H1 (cell line): ENCODE measurements around the gene GON4L.

ENCODE experiments used
- CEBPB ChIP-seq: IDR thresholded peaks from 2 replicates; pipeline ENCODE4 v1.6.1; 2012; ENCODE audit warnings: low read depth, low read length
- CHD2 ChIP-seq: IDR thresholded peaks from 2 replicates; pipeline ENCODE4 v1.6.1; 2012; ENCODE audit warnings: low read length, improper control_type of control experiment
- EZH2 ChIP-seq: fragments of 200-600 bp; sonication (generic); IDR thresholded peaks from 2 replicates; pipeline ENCODE4 v1.7.1; 2012; ENCODE audit warnings: low read depth, mild to moderate bottlenecking, moderate library complexity, low read length, inconsistent platforms; ENCODE audit not compliant: severe bottlenecking
- JUND ChIP-seq: IDR thresholded peaks from 2 replicates; pipeline ENCODE4 v1.6.1; 2011; ENCODE audit warnings: mild to moderate bottlenecking, improper control_type of control experiment, low read length
- POLR2AphosphoS5 ChIP-seq: IDR thresholded peaks from 2 replicates; pipeline ENCODE4 v1.6.1; 2011; ENCODE audit warnings: low read depth, low read length
- RBBP5 ChIP-seq: IDR thresholded peaks from 2 replicates; pipeline ENCODE4 v1.7.1; 2012; ENCODE audit warnings: low read depth, mild to moderate bottlenecking, inconsistent platforms, low read length, moderate library complexity, borderline replicate concordance
- RXRA ChIP-seq: IDR thresholded peaks from 2 replicates; pipeline ENCODE4 v1.6.1; 2011; ENCODE audit warnings: low read depth, mild to moderate bottlenecking, low read length, moderate library complexity; ENCODE audit not compliant: insufficient read depth
- SIN3A ChIP-seq, 2 experiments: IDR thresholded peaks in 1 of 2; conservative IDR thresholded peaks in 1 of 2; 2 replicates each; pipeline ENCODE4 v1.6.1; 2011 to 2012; ENCODE audit warnings: low read length in 2 of 2, improper control_type of control experiment in 1 of 2, low read depth in 1 of 2, mild to moderate bottlenecking in 1 of 2
- YY1 ChIP-seq: IDR thresholded peaks from 2 replicates; pipeline ENCODE4 v1.6.1; 2011; ENCODE audit warnings: low read depth, mild to moderate bottlenecking, low read length
- TF ChIP-seq, protein P1 (sequence below), 3 experiments: IDR thresholded peaks; 1 replicate in 2 of 3; 2 replicates in 1 of 3; pipeline versions ENCODE4 v1.5.1 to v1.6.1; 2011; ENCODE audit warnings: low read length in 3 of 3, mild to moderate bottlenecking in 3 of 3, inconsistent platforms in 2 of 3, low read depth in 1 of 3, moderate library complexity in 1 of 3; ENCODE audit not compliant: insufficient read depth in 1 of 3; ENCODE audit errors: control extremely low read depth in 1 of 3

DNA sequence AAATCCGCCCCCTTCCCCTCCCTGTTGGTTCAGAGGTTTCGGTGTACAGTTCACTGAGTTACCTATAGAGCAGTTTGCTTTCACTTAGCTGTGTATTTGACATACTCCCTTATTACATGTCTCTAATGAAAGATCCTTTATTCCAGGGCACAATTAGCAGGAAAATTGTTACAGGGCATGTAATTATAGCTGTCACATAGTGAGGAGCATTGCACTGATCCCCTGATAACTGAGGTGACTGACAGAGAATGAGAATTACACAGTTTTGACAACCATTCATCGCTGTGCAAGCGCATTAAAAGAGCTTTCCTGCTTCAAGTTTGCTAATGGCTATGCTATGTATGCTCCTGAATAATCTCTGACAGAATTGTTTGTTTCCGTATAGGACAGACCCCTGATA, 141.2 kb downstream of the GON4L start:
- TF ChIP-seq, protein P1, sequence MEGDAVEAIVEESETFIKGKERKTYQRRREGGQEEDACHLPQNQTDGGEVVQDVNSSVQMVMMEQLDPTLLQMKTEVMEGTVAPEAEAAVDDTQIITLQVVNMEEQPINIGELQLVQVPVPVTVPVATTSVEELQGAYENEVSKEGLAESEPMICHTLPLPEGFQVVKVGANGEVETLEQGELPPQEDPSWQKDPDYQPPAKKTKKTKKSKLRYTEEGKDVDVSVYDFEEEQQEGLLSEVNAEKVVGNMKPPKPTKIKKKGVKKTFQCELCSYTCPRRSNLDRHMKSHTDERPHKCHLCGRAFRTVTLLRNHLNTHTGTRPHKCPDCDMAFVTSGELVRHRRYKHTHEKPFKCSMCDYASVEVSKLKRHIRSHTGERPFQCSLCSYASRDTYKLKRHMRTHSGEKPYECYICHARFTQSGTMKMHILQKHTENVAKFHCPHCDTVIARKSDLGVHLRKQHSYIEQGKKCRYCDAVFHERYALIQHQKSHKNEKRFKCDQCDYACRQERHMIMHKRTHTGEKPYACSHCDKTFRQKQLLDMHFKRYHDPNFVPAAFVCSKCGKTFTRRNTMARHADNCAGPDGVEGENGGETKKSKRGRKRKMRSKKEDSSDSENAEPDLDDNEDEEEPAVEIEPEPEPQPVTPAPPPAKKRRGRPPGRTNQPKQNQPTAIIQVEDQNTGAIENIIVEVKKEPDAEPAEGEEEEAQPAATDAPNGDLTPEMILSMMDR (IDR thresholded peaks at IDR 0.05; ENCODE audit: control extremely low read depth in 1 of 3, insufficient read depth in 1 of 3, low read depth in 1 of 3, low read length in 3 of 3) = no peak
- TF ChIP-seq YY1 = no peak
- no peak for TF ChIP-seq EZH2
- no peak for TF ChIP-seq SIN3A (conservative IDR thresholded peaks at IDR 0.05 in 1 of 2, IDR thresholded peaks at IDR 0.05 in 1 of 2; ENCODE audit: low read depth in 1 of 2, low read length in 2 of 2)
- no peak for TF ChIP-seq POLR2AphosphoS5
- no peak for TF ChIP-seq JUND
- no peak for TF ChIP-seq CHD2
- TF ChIP-seq RBBP5 = no peak
- no peak for TF ChIP-seq RXRA
- no peak for TF ChIP-seq CEBPB
